Activated T-cell treated with anti-CD3 and anti-CD28 coated beads, Interleukin-2, amount 50 U/mL, for 4 hours (primary cell): ENCODE measurements around the gene CTNNA2. TPM values are rescaled to one million over a fixed set of nuclear protein-coding genes. Genes with fewer than 3 reads are reported as not detected.

Experiments
- ATAC-seq, 2 donors: fragments of 200-7000 bp; cut with Tn5 transposase; one replicate each; pipeline ENCODE4 v1.10.0; 2021
- DNase-seq: peaks from one replicate; pipeline ENCODE4 v3.0.0-alpha.2; 2020
- H3K27me3 Mint-ChIP-seq: one replicate; pipeline ENCODE4 v1.8.0; 2021; ENCODE audit warnings: low read depth, mixed read lengths
- H3K36me3 Mint-ChIP-seq: one replicate; pipeline ENCODE4 v1.8.0; 2022; ENCODE audit warnings: mixed read lengths; ENCODE audit not compliant: insufficient read depth
- H3K4me1 Mint-ChIP-seq: one replicate; pipeline ENCODE4 v1.8.0; 2021; ENCODE audit warnings: low read depth, mixed read lengths
- H3K4me3 Mint-ChIP-seq: one replicate; pipeline ENCODE4 v1.8.0; 2021; ENCODE audit warnings: mild to moderate bottlenecking, moderate library complexity, mixed read lengths
- H3K9me3 Mint-ChIP-seq: one replicate; pipeline ENCODE4 v1.8.0; 2021; ENCODE audit warnings: mixed read lengths
- total RNA-seq, 3 donors: library from RNA; stranded (reverse); gene quantifications; one replicate each; pipeline ENCODE4 v1.2.1, GENCODE V29; 2021

Gene CTNNA2
- total RNA-seq, 3 donors from 2014 or later = 0.08 TPM; not detected in 2

DNA sequence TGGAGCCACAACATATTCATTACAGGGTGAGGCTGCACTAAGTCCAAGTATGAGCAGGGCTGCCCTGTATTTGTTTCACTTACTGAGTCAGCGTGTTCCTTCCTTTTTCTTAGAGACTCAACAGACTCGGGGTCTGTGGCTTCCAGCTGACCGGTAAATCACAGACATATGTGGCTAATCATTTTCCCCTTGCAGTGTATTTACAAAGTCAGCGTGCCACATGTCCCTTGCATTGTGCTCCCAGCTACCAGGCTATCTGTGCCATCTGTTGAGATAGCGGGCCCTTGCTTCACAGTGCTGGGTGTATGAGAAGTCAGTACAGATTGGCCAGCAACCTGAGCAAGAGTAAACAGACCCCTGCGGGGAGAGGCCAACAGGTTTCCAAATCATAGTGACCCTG is 537.4 kb downstream of the CTNNA2 start:
- ATAC-seq (no peak), DNase-seq (no peak)
- Mint-ChIP-seq H3K4me1 (no peaks in the 10 kb centered on the region), H3K4me3 (no peak overlapping the region), H3K9me3 (peaks cover 3% of the 10 kb centered on the region), H3K36me3 (no peaks in the 10 kb centered on the region), H3K27me3 (peaks cover 2% of the 10 kb centered on the region)

DNA sequence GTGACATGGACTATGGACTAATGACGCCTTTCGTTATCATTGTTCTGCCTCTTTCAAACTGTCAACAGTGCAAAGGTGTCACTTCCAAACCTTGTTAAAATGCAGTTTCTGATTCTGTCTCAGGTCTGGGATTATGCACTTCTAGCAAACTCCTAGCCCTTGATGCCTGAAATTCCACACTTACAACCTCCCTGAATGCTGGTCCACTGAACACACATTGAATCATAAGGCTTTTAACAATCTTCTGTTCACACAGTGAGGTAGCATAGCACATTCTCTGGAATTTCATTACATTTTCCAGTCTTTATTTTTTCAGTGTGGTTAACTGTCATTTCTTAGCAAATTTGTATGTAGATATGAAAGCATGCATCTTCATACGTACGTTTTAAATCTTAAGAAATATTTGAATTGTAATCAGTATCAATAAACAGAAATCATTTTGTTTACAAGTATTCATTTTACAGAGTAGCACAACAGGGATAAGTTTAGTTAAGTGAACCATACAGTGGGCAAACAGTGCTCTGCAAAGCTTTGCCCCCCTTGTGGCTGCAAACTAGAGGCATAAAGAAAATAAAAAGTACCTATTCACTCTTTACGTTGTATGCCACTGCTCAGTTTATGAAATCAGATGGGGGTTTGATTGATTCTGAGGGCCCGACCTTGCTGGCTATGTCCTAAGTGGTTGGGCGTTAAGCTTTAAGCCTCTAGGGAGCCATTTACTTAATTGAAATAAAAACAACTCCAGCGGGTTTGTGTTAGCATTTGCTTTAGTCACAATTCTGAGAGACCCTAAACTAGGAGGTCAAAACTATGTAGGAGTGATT is 540.9 kb downstream of the CTNNA2 start:
- no peaks in the 10 kb centered on the region for H3K4me1 Mint-ChIP-seq
- DNase-seq = no peak
- H3K36me3 Mint-ChIP-seq = no peaks in the 10 kb centered on the region
- H3K4me3 Mint-ChIP-seq = no peak overlapping the region
- H3K27me3 Mint-ChIP-seq = peaks cover 2% of the 10 kb centered on the region
- ATAC-seq = no peak
- peaks cover 3% of the 10 kb centered on the region for H3K9me3 Mint-ChIP-seq

DNA sequence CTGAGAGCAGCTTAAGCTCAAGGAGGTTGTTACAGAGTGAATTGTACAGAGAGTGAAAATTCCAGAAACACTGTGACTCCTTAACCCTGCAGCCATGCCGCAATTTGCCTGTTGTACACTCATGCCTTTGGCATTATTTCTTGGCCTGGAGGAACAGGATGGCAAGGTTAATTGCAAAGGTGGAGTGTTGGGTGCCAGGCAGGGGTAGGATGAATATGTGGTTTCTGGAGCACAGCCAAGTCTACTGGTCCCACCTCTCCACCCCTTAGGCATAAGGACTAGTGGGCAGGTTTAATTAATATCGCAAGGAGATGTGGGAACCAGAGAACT is 541.5 kb downstream of the CTNNA2 start:
- ATAC-seq (no peak), DNase-seq (no peak)
- H3K9me3 Mint-ChIP-seq = peaks cover 3% of the 10 kb centered on the region
- H3K4me3 Mint-ChIP-seq = no peak overlapping the region
- peaks cover 2% of the 10 kb centered on the region for H3K27me3 Mint-ChIP-seq
- H3K36me3 Mint-ChIP-seq = no peaks in the 10 kb centered on the region
- H3K4me1 Mint-ChIP-seq = no peaks in the 10 kb centered on the region

DNA sequence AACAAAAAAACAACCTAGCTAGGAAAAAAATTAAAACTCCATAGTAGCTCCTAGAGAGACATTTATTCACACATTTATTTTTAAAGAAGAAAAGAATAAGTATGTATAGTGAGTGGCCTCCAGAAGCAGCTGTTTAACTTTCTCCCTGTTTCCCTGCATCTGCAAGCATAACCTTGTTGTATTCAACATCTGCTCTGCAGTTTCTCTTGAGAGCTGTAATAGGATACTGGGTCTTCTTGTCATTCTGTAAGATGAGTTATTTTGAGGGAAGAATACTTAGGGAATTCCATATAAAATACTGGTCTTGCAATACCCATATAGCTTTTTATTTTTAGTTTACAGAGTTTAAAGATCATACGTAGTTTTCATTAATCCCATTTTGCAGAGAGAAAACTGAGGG is 545.1 kb downstream of the CTNNA2 start:
- no peak for DNase-seq
- Mint-ChIP-seq H3K4me1 (no peaks in the 10 kb centered on the region), H3K9me3 (no peaks in the 10 kb centered on the region), H3K36me3 (no peaks in the 10 kb centered on the region), H3K27me3 (no peaks in the 10 kb centered on the region), H3K4me3 (no peak overlapping the region)
- ATAC-seq = no peak

DNA sequence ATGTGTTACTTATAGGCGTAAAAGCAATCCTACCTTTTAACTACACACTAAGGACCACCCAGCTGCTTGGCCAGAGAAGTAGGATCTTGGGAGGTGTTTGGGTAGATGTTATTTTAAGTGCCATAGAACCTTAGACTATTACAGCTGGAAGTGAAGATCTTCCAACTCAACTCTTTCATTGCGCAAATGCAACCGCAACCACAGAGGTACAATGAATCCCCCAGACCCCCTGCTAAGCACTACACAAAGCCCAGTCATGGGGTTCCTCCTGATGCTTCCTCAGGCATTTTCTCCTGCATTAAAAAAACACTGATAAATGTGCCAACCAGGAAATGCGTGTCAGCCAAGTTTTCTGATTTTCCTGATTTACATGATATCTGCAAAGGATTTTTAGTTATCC is 545.7 kb downstream of the CTNNA2 start:
- Mint-ChIP-seq H3K36me3 (no peaks in the 10 kb centered on the region), H3K4me3 (no peak overlapping the region), H3K27me3 (no peaks in the 10 kb centered on the region), H3K4me1 (no peaks in the 10 kb centered on the region), H3K9me3 (no peaks in the 10 kb centered on the region)
- ATAC-seq (no peak), DNase-seq (no peak)

DNA sequence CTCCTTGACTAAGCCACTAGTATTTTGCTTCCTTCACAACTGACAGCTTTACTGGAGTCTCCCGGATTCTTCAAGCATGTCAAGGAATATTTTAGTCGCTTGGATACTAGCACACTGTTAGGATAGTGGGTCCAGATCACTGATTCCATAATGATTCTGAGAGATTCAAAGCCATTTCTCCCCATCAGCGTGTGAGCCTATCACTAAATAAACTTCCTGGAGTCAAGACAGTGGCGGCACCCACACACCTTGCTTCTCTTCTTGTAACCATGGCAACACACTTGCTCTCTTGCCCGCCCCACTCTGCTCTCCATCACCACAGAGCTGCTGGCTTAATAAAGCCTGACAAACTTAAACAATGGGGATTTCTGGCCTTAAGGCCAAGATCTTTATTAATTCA is 546.6 kb downstream of the CTNNA2 start:
- no peak for DNase-seq
- Mint-ChIP-seq H3K4me3 (no peak overlapping the region), H3K27me3 (no peaks in the 10 kb centered on the region), H3K36me3 (no peaks in the 10 kb centered on the region), H3K9me3 (no peaks in the 10 kb centered on the region), H3K4me1 (no peaks in the 10 kb centered on the region)
- ATAC-seq = no peak

DNA sequence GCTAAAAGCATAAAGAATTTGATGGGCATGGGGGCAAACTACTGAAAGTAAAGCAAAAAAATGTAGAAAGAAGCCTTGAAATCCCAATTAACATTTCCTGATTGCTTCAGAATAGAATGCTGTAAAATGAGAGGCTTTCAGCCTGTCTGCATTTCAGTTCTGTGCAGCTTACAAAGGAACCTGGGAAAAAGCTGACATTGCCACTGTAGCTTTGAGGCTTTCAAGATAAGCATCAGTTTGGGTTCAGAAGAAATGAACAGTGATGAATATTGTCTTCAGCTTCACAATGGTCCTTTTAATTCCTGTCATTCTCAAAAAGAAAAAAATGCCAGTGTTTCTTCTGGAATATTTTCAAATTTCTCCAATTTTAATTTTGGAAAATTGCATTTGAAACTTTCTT is 549.0 kb downstream of the CTNNA2 start:
- no peaks in the 10 kb centered on the region for H3K4me1 Mint-ChIP-seq
- H3K27me3 Mint-ChIP-seq = no peaks in the 10 kb centered on the region
- H3K4me3 Mint-ChIP-seq = no peak overlapping the region
- no peaks in the 10 kb centered on the region for H3K36me3 Mint-ChIP-seq
- no peak for DNase-seq
- no peak for ATAC-seq
- no peaks in the 10 kb centered on the region for H3K9me3 Mint-ChIP-seq

DNA sequence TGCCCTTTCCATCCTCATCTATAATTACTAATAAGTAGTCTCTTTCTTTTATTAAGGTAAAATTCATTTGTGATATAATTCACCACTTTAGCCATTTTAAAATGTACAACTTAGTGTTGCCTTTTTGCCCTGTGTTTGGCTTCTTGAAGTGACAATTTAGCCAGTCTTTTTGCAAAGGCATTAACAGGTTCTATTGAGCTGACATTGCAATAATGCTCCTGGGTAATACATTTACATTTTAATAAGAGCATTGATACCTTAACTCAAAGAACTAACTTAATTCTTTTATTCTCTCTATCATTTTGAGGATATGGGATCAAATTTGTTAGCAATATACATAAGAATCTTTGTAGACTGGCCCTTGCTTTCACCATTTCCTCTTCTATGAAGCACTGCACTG is 549.4 kb downstream of the CTNNA2 start:
- no peaks in the 10 kb centered on the region for H3K27me3 Mint-ChIP-seq
- H3K36me3 Mint-ChIP-seq = no peaks in the 10 kb centered on the region
- no peaks in the 10 kb centered on the region for H3K9me3 Mint-ChIP-seq
- no peaks in the 10 kb centered on the region for H3K4me1 Mint-ChIP-seq
- DNase-seq (no peak), ATAC-seq (no peak)
- H3K4me3 Mint-ChIP-seq = no peak overlapping the region

DNA sequence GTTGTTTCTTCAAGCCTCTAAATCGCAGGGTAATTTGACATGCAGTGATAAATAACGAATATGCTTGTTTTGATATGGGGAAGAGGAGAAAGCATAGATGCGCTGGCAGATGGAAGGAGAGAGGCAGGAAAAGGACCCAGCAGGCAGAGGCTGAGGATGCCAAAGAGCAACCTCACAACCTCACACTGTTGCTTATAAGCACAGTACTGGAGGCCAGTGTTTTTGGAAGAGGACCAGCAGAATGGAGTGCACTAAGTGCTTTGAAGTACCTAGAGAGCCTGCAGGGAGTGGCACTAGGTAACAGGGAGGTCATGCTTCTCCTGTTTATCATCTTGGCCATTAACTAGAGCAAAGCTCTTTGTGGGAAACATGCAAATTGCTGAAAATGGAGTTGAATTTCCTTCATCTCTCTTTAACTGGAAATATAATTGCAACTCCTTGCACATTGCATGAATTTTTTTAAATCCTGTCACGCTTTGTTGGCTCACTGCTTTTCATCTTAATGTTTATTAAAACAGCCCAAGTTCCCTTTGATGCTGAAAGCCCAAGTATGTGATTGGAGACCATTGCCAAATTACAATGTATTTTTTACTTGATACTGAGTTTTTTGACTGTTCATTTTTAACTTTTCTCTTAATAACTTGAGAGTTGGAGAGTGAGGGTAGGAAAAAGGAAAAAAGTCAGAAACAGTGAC is 555.3 kb downstream of the CTNNA2 start:
- no peaks in the 10 kb centered on the region for H3K27me3 Mint-ChIP-seq
- H3K4me1 Mint-ChIP-seq = no peaks in the 10 kb centered on the region
- H3K4me3 Mint-ChIP-seq = no peak overlapping the region
- ATAC-seq = no peak
- no peak for DNase-seq
- no peaks in the 10 kb centered on the region for H3K36me3 Mint-ChIP-seq
- no peaks in the 10 kb centered on the region for H3K9me3 Mint-ChIP-seq

DNA sequence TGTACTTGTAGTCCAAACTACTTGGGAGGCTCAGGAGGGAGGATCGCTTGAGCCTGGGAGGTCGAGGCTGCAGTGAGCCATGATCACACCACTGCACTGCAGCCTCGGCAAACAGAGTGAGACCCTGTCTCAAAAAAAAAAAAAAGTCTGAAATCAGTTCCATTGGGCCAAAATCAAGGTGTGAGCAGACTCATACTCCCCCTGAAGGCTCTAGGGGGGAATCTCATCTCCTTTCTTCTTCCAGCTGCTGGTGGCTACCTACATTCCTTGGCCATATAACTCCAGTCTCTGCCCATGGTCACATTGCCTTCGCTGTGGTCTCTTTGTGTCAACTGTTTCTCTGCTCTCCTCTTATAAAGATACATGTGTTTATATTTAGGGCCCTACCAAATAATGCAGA is 557.7 kb downstream of the CTNNA2 start:
- Mint-ChIP-seq H3K27me3 (no peaks in the 10 kb centered on the region), H3K4me1 (no peaks in the 10 kb centered on the region), H3K4me3 (no peak overlapping the region), H3K36me3 (no peaks in the 10 kb centered on the region), H3K9me3 (no peaks in the 10 kb centered on the region)
- ATAC-seq = no peak
- DNase-seq = no peak

DNA sequence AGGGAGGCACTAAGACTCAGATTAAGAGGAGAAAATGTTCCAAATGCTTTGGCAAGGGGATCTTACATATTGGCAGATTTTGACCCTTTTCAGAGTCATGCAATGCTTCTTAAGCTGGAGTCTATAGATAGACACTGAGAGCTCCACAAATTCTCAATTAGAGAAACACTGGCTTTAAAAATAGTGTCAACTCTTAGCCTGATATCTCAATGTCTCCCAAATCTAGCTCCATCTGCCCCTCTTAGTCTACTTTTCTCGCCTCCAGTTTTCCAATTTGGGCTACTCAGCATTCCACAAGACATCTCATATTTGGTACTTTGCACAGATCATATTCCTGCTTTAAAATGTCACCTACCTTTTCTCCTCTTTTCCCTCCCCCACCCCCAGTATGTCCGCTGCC is 559.1 kb downstream of the CTNNA2 start:
- Mint-ChIP-seq H3K27me3 (no peaks in the 10 kb centered on the region), H3K9me3 (no peaks in the 10 kb centered on the region), H3K36me3 (no peaks in the 10 kb centered on the region), H3K4me1 (no peaks in the 10 kb centered on the region), H3K4me3 (no peak overlapping the region)
- ATAC-seq (no peak), DNase-seq (no peak)

DNA sequence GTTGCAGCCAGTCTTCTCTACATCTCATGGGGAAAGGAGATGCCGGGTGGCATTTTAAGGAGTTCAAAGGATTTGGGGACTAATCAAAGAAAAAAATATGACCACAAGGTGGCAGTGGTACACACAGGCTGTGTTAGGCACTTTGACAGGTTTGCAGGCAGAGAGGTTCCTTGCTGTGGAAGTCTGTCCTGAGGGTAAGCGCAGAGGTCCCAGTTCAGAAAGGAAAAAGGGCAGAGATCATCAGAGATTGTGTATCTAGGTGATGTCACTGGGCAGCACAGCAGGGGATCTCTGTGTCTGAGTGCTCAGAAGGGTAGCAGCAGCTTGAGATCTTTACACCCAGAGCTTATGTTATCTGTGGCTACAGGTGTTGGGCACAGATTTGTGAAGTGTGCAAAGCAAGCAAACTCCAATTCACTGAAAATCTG is 560.3 kb downstream of the CTNNA2 start:
- Mint-ChIP-seq H3K36me3 (no peaks in the 10 kb centered on the region), H3K9me3 (no peaks in the 10 kb centered on the region), H3K4me1 (no peaks in the 10 kb centered on the region), H3K27me3 (no peaks in the 10 kb centered on the region), H3K4me3 (no peak overlapping the region)
- ATAC-seq (no peak), DNase-seq (no peak)

DNA sequence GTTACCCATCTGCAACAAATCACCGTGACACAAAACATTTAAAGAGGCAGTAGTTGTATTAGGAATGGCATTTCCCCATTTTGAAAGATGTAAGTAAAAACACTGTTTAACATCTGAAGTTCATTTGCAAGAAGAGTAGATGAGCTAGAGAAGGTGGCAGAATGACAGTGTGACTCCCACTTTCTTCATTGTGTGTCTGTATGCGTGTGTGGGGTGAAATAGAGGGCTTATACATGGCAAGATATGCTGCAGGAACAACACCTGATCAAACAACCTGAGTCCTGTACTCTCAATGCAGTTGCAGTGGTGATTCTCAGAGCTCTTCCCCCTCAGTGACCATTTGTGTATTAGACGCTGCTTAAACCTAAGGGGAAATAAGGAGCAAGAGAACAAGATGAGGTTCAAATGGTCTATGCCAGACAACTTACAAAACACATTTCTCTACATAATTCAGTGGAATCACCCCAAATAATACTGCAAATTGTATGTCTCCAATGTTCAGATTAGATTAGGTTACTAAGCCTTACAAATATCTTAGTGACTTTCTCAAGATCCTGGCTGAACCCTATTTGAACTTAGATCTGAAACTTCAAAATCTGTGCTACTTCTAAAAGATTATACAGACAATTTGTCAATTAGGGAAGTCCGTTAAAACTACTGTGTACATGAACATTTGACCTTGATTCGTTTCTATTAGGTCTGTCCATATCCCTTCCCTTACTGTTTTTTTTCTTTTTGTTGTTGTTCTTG is 561.6 kb downstream of the CTNNA2 start:
- Mint-ChIP-seq H3K36me3 (no peaks in the 10 kb centered on the region), H3K4me3 (no peak overlapping the region), H3K4me1 (no peaks in the 10 kb centered on the region), H3K9me3 (no peaks in the 10 kb centered on the region), H3K27me3 (no peaks in the 10 kb centered on the region)
- DNase-seq (no peak), ATAC-seq (no peak)

DNA sequence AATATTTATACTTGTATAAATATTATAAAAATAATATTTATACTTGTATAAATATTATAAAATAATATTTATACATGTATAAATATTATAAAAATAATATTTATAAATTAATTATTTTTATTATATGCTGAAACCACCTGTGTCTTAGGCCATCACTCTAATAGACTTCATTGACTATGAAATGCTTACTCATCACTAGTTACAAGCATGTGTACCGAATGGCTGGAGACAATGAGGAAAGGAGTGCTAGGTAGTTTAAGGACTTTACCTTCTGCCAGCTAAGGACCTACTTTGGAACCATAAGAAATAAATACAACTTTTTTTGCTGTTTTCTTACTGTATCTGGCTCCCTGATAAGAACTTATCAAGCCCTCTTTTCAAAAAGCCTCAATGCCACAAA is 562.9 kb downstream of the CTNNA2 start:
- Mint-ChIP-seq H3K27me3 (peaks cover 2% of the 10 kb centered on the region), H3K9me3 (no peaks in the 10 kb centered on the region), H3K4me1 (no peaks in the 10 kb centered on the region), H3K36me3 (no peaks in the 10 kb centered on the region), H3K4me3 (no peak overlapping the region)
- DNase-seq (no peak), ATAC-seq (no peak)
